CD4-positive, alpha-beta T cell treated with Interleukin-15 for 1 hour (primary cell): ENCODE data around the gene SLITRK2.

ENCODE experiments used
- DNase-seq: peaks from one replicate; pipeline ENCODE4 v3.0.0-alpha.2; 2020

Gene SLITRK2

GRCh38 chrX:145856181-145856580, 38.6 kb downstream of the SLITRK2 start:
- no peak for DNase-seq

- DNase-seq, result no peak
Observed at GRCh38 chrX:145861818-145862217, 44.2 kb downstream of the SLITRK2 start.

GRCh38 chrX:145865082-145865481, 47.5 kb downstream of the SLITRK2 start:
- no peak for DNase-seq
